Muscle layer of colon (tissue), 2 donors: ENCODE measurements around the gene F3.

ENCODE experiments used
- H3K27ac ChIP-seq: one replicate; pipeline ENCODE4 v1.7.0; 2013; ENCODE audit warnings: low read depth, mild to moderate bottlenecking, low read length, moderate library complexity
- H3K27me3 ChIP-seq, 2 donors: one replicate each; pipeline ENCODE4 v1.7.0; 2013; ENCODE audit warnings: low read length in 2 of 2, mild to moderate bottlenecking in 2 of 2; ENCODE audit not compliant: insufficient read depth in 2 of 2, control insufficient read depth in 1 of 2
- H3K36me3 ChIP-seq: one replicate; pipeline ENCODE4 v1.7.0; 2013; ENCODE audit warnings: mild to moderate bottlenecking, low read length; ENCODE audit not compliant: insufficient read depth
- H3K4me1 ChIP-seq: one replicate; pipeline ENCODE4 v1.7.0; 2013; ENCODE audit warnings: mild to moderate bottlenecking, low read length; ENCODE audit not compliant: insufficient read depth
- H3K4me3 ChIP-seq, 2 donors: one replicate each; pipeline ENCODE4 v1.7.0; 2013; ENCODE audit warnings: low read length in 2 of 2, low read depth in 1 of 2, mild to moderate bottlenecking in 1 of 2, moderate library complexity in 1 of 2
- H3K9ac ChIP-seq: one replicate; pipeline ENCODE4 v1.7.0; 2013; ENCODE audit warnings: low read length
- H3K9me3 ChIP-seq: one replicate; pipeline ENCODE4 v1.7.0; 2013; ENCODE audit warnings: mild to moderate bottlenecking, low read length
- donor health status: abdominal sarcoma.
- donor health status: Adenocarcinoma of cecum.

Gene F3

GRCh38 chr1:94522304-94522703 lies 19.3 kb downstream of the F3 start:
- no peak overlapping the region for H3K4me3 ChIP-seq
- H3K36me3 ChIP-seq: no peaks in the 10 kb centered on the region
- no peaks in the 10 kb centered on the region for H3K4me1 ChIP-seq
- no peak overlapping the region for H3K27ac ChIP-seq
- H3K9ac ChIP-seq: no peak overlapping the region
- H3K27me3 ChIP-seq: no peaks in the 10 kb centered on the region
- H3K9me3 ChIP-seq: no peaks in the 10 kb centered on the region

DNA sequence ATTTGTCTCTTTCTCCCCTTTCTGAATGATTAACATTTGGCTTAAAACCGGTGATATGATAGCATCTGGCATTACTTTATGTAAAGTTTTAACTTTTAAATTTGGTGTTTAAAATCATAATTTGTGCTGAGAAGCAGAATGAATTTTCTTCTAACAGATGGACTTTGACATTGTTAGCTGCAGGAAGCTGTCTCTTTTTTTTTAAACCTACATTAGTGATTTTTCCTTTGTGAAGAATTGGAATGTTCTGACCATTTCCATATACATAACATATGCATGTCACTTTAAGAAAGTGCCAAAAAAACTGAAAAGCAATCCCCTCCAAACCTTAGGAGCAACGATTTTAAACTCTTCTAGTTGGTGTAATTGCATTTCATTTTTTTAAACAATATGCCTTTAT lies 22.2 kb downstream of the F3 start:
- H3K27ac ChIP-seq: no peak overlapping the region
- H3K9me3 ChIP-seq: no peaks in the 10 kb centered on the region
- no peaks in the 10 kb centered on the region for H3K36me3 ChIP-seq
- no peak overlapping the region for H3K4me3 ChIP-seq
- no peaks in the 10 kb centered on the region for H3K4me1 ChIP-seq
- H3K27me3 ChIP-seq: no peaks in the 10 kb centered on the region
- no peak overlapping the region for H3K9ac ChIP-seq

GRCh38 chr1:94515296-94515947 lies 26.1 kb downstream of the F3 start:
- H3K9me3 ChIP-seq: no peaks in the 10 kb centered on the region
- H3K27me3 ChIP-seq: no peaks in the 10 kb centered on the region
- no peak overlapping the region for H3K27ac ChIP-seq
- H3K4me3 ChIP-seq: no peak overlapping the region
- H3K36me3 ChIP-seq: no peaks in the 10 kb centered on the region
- H3K4me1 ChIP-seq: no peaks in the 10 kb centered on the region
- no peak overlapping the region for H3K9ac ChIP-seq

- no peak overlapping the region for H3K27ac ChIP-seq
- no peaks in the 10 kb centered on the region for H3K9me3 ChIP-seq
- no peaks in the 10 kb centered on the region for H3K27me3 ChIP-seq
- no peak overlapping the region for H3K9ac ChIP-seq
- H3K36me3 ChIP-seq: no peaks in the 10 kb centered on the region
- H3K4me1 ChIP-seq: no peaks in the 10 kb centered on the region
- no peak overlapping the region for H3K4me3 ChIP-seq
Measured at GRCh38 chr1:94514095-94514727, 27.3 kb downstream of the F3 start.

DNA sequence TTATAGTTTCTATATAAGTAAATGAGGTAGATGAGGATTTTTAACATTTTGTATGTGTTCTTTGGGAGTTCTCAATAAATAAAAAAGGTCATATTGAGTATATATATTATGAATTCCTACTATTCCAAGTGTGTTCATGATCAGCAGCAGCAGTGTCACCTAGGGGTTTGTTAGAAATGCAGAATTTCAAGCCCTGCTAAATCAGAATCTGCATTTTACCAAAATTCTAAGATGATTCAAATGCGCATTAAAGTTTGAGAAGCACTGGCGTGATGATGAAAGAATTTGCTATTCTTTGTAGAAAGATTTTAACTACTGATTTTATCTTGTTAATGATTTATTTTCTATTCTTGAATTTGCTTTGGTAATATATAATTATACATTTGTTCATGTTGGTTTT lies 28.7 kb downstream of the F3 start:
- Histone ChIP-seq H3K4me3 (no peak overlapping the region), H3K27me3 (no peaks in the 10 kb centered on the region), H3K4me1 (no peaks in the 10 kb centered on the region), H3K9ac (no peak overlapping the region), H3K9me3 (no peaks in the 10 kb centered on the region), H3K27ac (no peak overlapping the region), H3K36me3 (no peaks in the 10 kb centered on the region)

GRCh38 chr1:94504601-94505000 lies 37.0 kb downstream of the F3 start:
- Histone ChIP-seq H3K4me1 (no peaks in the 10 kb centered on the region), H3K27me3 (no peaks in the 10 kb centered on the region), H3K27ac (no peak overlapping the region), H3K36me3 (peaks cover 22% of the 10 kb centered on the region), H3K9ac (no peak overlapping the region), H3K9me3 (no peaks in the 10 kb centered on the region), H3K4me3 (no peak overlapping the region)

- Histone ChIP-seq H3K4me1 (no peaks in the 10 kb centered on the region), H3K27me3 (no peaks in the 10 kb centered on the region), H3K9ac (no peak overlapping the region), H3K36me3 (peaks cover 36% of the 10 kb centered on the region), H3K9me3 (no peaks in the 10 kb centered on the region), H3K4me3 (no peak overlapping the region), H3K27ac (no peak overlapping the region)
Measured at GRCh38 chr1:94503153-94503552, 38.4 kb downstream of the F3 start.

GRCh38 chr1:94501935-94502334 lies 39.6 kb downstream of the F3 start:
- H3K9ac ChIP-seq: no peak overlapping the region
- no peaks in the 10 kb centered on the region for H3K27me3 ChIP-seq
- no peak overlapping the region for H3K4me3 ChIP-seq
- H3K27ac ChIP-seq: no peak overlapping the region
- H3K36me3 ChIP-seq: peaks cover 37% of the 10 kb centered on the region
- H3K4me1 ChIP-seq: no peaks in the 10 kb centered on the region
- no peaks in the 10 kb centered on the region for H3K9me3 ChIP-seq

- no peaks in the 10 kb centered on the region for H3K4me1 ChIP-seq
- H3K27me3 ChIP-seq: no peaks in the 10 kb centered on the region
- no peak overlapping the region for H3K4me3 ChIP-seq
- no peak overlapping the region for H3K27ac ChIP-seq
- H3K9me3 ChIP-seq: no peaks in the 10 kb centered on the region
- peaks cover 37% of the 10 kb centered on the region for H3K36me3 ChIP-seq
- H3K9ac ChIP-seq: no peak overlapping the region
Measured at GRCh38 chr1:94501426-94501825, 40.1 kb downstream of the F3 start.

- Histone ChIP-seq H3K9ac (no peak overlapping the region), H3K4me1 (no peaks in the 10 kb centered on the region), H3K27me3 (no peaks in the 10 kb centered on the region), H3K27ac (no peak overlapping the region), H3K9me3 (no peaks in the 10 kb centered on the region), H3K36me3 (peaks cover 24% of the 10 kb centered on the region), H3K4me3 (no peak overlapping the region)
Measured at GRCh38 chr1:94496076-94496755, 45.3 kb downstream of the F3 start.

GRCh38 chr1:94490556-94490955 lies 51.0 kb downstream of the F3 start:
- no peaks in the 10 kb centered on the region for H3K4me1 ChIP-seq
- no peaks in the 10 kb centered on the region for H3K27me3 ChIP-seq
- H3K9ac ChIP-seq: no peak overlapping the region
- H3K36me3 ChIP-seq: peaks cover 21% of the 10 kb centered on the region
- H3K27ac ChIP-seq: no peak overlapping the region
- H3K4me3 ChIP-seq: no peak overlapping the region
- H3K9me3 ChIP-seq: no peaks in the 10 kb centered on the region

- H3K4me1 ChIP-seq: no peaks in the 10 kb centered on the region
- no peaks in the 10 kb centered on the region for H3K9me3 ChIP-seq
- H3K27me3 ChIP-seq: no peaks in the 10 kb centered on the region
- H3K36me3 ChIP-seq: peaks cover 29% of the 10 kb centered on the region
- H3K27ac ChIP-seq: no peak overlapping the region
- no peak overlapping the region for H3K4me3 ChIP-seq
- no peak overlapping the region for H3K9ac ChIP-seq
Measured at GRCh38 chr1:94486990-94487389, 54.6 kb downstream of the F3 start.
